ENCODE measurements around the gene CXCR3. TPM values are rescaled to one million over a fixed set of nuclear protein-coding genes. Genes with fewer than 3 reads are reported as not detected.
A peak's percentile ranks its signal among the peaks of the same experiment; 100 is the strongest.
"Not testable (repeated sequence)": the region's sequence is repeated elsewhere in the genome, so short reads cannot be mapped to it uniquely, and the experiment has no call there.

Gene CXCR3
- polyA plus RNA-seq: under 1 TPM; 0.64 to 0.69 TPM

- H3K4me1 ChIP-seq (ENCODE audit: control insufficient read depth in 2 of 2, insufficient read depth in 2 of 2, low read length in 1 of 2): peaks cover 0 to 2% of the 10 kb centered on the region in 2 donors
- no peaks in the 10 kb centered on the region for H3K27me3 ChIP-seq (ENCODE audit: control insufficient read depth in 1 of 2, insufficient read depth in 2 of 2, low read length in 2 of 2)
- peaks cover 0 to 2% of the 10 kb centered on the region in 2 donors for H3K9me3 ChIP-seq (ENCODE audit: control insufficient read depth in 2 of 2, insufficient read depth in 1 of 2, low read depth in 1 of 2, low read length in 1 of 2)
- H3K27ac ChIP-seq (ENCODE audit: low read depth in 2 of 2, low read length in 1 of 2): peak within 1 kb of the TSS in 1 of 2 donors; percentile 3
- WGBS, 2 donors: 44 to 50% methylated on average over 4 of the region's 4 CpGs
- H3K36me3 ChIP-seq (ENCODE audit: control insufficient read depth in 2 of 2, insufficient read depth in 2 of 2, low read length in 1 of 2): no peaks in the 10 kb centered on the region
- peak within 1 kb of the TSS in 1 of 2 donors; percentile 23 for H3K4me3 ChIP-seq (ENCODE audit: low read depth in 1 of 2, low read length in 2 of 2)
Measured at GRCh38 chrX:71618303-71618721, at the start of gene CXCR3. CXCR3 (minus strand) TSS chrX:71618511; CDS start chrX:71618449, 62 bp downstream.

- Histone ChIP-seq H3K36me3 (ENCODE audit: control insufficient read depth in 2 of 2, insufficient read depth in 2 of 2, low read length in 1 of 2) (no peaks in the 10 kb centered on the region), H3K27me3 (ENCODE audit: control insufficient read depth in 1 of 2, insufficient read depth in 2 of 2, low read length in 2 of 2) (no peaks in the 10 kb centered on the region), H3K4me3 (ENCODE audit: low read depth in 1 of 2, low read length in 2 of 2) (no peak within 1 kb of the TSS), H3K9me3 (ENCODE audit: control insufficient read depth in 2 of 2, insufficient read depth in 1 of 2, low read depth in 1 of 2, low read length in 1 of 2) (no peaks in the 10 kb centered on the region), H3K27ac (ENCODE audit: low read depth in 2 of 2, low read length in 1 of 2) (no peak within 1 kb of the TSS), H3K4me1 (ENCODE audit: control insufficient read depth in 2 of 2, insufficient read depth in 2 of 2, low read length in 1 of 2) (peaks cover 0 to 2% of the 10 kb centered on the region in 2 donors)
- 93 to 95% methylated on average over 46 to 50 of the region's 50 CpGs for WGBS, 2 donors
Measured at GRCh38 chrX:71667328-71668247, 49.3 kb upstream of the CXCR3 start, which contains the start of gene LOC101059915. LOC101059915 (plus strand) TSS chrX:71667546.

GRCh38 chrX:71666240-71667223 is 48.2 kb upstream of the CXCR3 start:
- no peaks in the 10 kb centered on the region for H3K36me3 ChIP-seq (ENCODE audit: control insufficient read depth in 2 of 2, insufficient read depth in 2 of 2, low read length in 1 of 2)
- H3K27ac ChIP-seq (ENCODE audit: low read depth in 2 of 2, low read length in 1 of 2): no peak overlapping the region
- H3K27me3 ChIP-seq (ENCODE audit: control insufficient read depth in 1 of 2, insufficient read depth in 2 of 2, low read length in 2 of 2): no peaks in the 10 kb centered on the region
- no peak overlapping the region for H3K4me3 ChIP-seq (ENCODE audit: low read depth in 1 of 2, low read length in 2 of 2)
- peaks cover 0 to 2% of the 10 kb centered on the region in 2 donors for H3K4me1 ChIP-seq (ENCODE audit: control insufficient read depth in 2 of 2, insufficient read depth in 2 of 2, low read length in 1 of 2)
- 93 to 94% methylated on average over 47 to 48 of the region's 48 CpGs for whole genome bisulfite sequencing, 2 donors
- H3K9me3 ChIP-seq (ENCODE audit: control insufficient read depth in 2 of 2, insufficient read depth in 1 of 2, low read depth in 1 of 2, low read length in 1 of 2): no peaks in the 10 kb centered on the region

- Histone ChIP-seq H3K27ac (ENCODE audit: low read depth in 2 of 2, low read length in 1 of 2) (no peak overlapping the region), H3K4me1 (ENCODE audit: control insufficient read depth in 2 of 2, insufficient read depth in 2 of 2, low read length in 1 of 2) (peaks cover 0 to 2% of the 10 kb centered on the region in 2 donors), H3K36me3 (ENCODE audit: control insufficient read depth in 2 of 2, insufficient read depth in 2 of 2, low read length in 1 of 2) (no peaks in the 10 kb centered on the region), H3K27me3 (ENCODE audit: control insufficient read depth in 1 of 2, insufficient read depth in 2 of 2, low read length in 2 of 2) (no peaks in the 10 kb centered on the region), H3K4me3 (ENCODE audit: low read depth in 1 of 2, low read length in 2 of 2) (no peak overlapping the region), H3K9me3 (ENCODE audit: control insufficient read depth in 2 of 2, insufficient read depth in 1 of 2, low read depth in 1 of 2, low read length in 1 of 2) (no peaks in the 10 kb centered on the region)
- WGBS, 2 donors: 75 to 79% methylated on average over 10 of the region's 10 CpGs
Measured at GRCh38 chrX:71665747-71666146, 47.4 kb upstream of the CXCR3 start.

GRCh38 chrX:71664889-71665491 is 46.7 kb upstream of the CXCR3 start:
- 85 to 86% methylated on average over 16 of the region's 16 CpGs for whole genome bisulfite sequencing, 2 donors
- no peak overlapping the region for H3K4me3 ChIP-seq (ENCODE audit: low read depth in 1 of 2, low read length in 2 of 2)
- no peaks in the 10 kb centered on the region for H3K9me3 ChIP-seq (ENCODE audit: control insufficient read depth in 2 of 2, insufficient read depth in 1 of 2, low read depth in 1 of 2, low read length in 1 of 2)
- H3K27ac ChIP-seq (ENCODE audit: low read depth in 2 of 2, low read length in 1 of 2): no peak overlapping the region
- peaks cover 0 to 2% of the 10 kb centered on the region in 2 donors for H3K4me1 ChIP-seq (ENCODE audit: control insufficient read depth in 2 of 2, insufficient read depth in 2 of 2, low read length in 1 of 2)
- H3K36me3 ChIP-seq (ENCODE audit: control insufficient read depth in 2 of 2, insufficient read depth in 2 of 2, low read length in 1 of 2): no peaks in the 10 kb centered on the region
- H3K27me3 ChIP-seq (ENCODE audit: control insufficient read depth in 1 of 2, insufficient read depth in 2 of 2, low read length in 2 of 2): no peaks in the 10 kb centered on the region

GRCh38 chrX:71664202-71664601 is 45.9 kb upstream of the CXCR3 start:
- H3K4me1 ChIP-seq (ENCODE audit: control insufficient read depth in 2 of 2, insufficient read depth in 2 of 2, low read length in 1 of 2); H3K27me3 ChIP-seq (ENCODE audit: control insufficient read depth in 1 of 2, insufficient read depth in 2 of 2, low read length in 2 of 2); H3K4me3 ChIP-seq (ENCODE audit: low read depth in 1 of 2, low read length in 2 of 2); H3K27ac ChIP-seq (ENCODE audit: low read depth in 2 of 2, low read length in 1 of 2); H3K9me3 ChIP-seq (ENCODE audit: control insufficient read depth in 2 of 2, insufficient read depth in 1 of 2, low read depth in 1 of 2, low read length in 1 of 2); H3K36me3 ChIP-seq (ENCODE audit: control insufficient read depth in 2 of 2, insufficient read depth in 2 of 2, low read length in 1 of 2): not testable (repeated sequence)
- WGBS, 2 donors: 59 to 65% methylated on average over 8 of the region's 8 CpGs

- not testable (repeated sequence) for H3K36me3 ChIP-seq (ENCODE audit: control insufficient read depth in 2 of 2, insufficient read depth in 2 of 2, low read length in 1 of 2); H3K27me3 ChIP-seq (ENCODE audit: control insufficient read depth in 1 of 2, insufficient read depth in 2 of 2, low read length in 2 of 2); H3K4me1 ChIP-seq (ENCODE audit: control insufficient read depth in 2 of 2, insufficient read depth in 2 of 2, low read length in 1 of 2); H3K27ac ChIP-seq (ENCODE audit: low read depth in 2 of 2, low read length in 1 of 2); H3K9me3 ChIP-seq (ENCODE audit: control insufficient read depth in 2 of 2, insufficient read depth in 1 of 2, low read depth in 1 of 2, low read length in 1 of 2); H3K4me3 ChIP-seq (ENCODE audit: low read depth in 1 of 2, low read length in 2 of 2)
- 39 to 67% methylated on average over 7 to 8 of the region's 8 CpGs for WGBS, 2 donors
Measured at GRCh38 chrX:71663238-71663637, 44.9 kb upstream of the CXCR3 start.

- H3K4me3 ChIP-seq (ENCODE audit: low read depth in 1 of 2, low read length in 2 of 2); H3K27me3 ChIP-seq (ENCODE audit: control insufficient read depth in 1 of 2, insufficient read depth in 2 of 2, low read length in 2 of 2); H3K27ac ChIP-seq (ENCODE audit: low read depth in 2 of 2, low read length in 1 of 2); H3K36me3 ChIP-seq (ENCODE audit: control insufficient read depth in 2 of 2, insufficient read depth in 2 of 2, low read length in 1 of 2); H3K4me1 ChIP-seq (ENCODE audit: control insufficient read depth in 2 of 2, insufficient read depth in 2 of 2, low read length in 1 of 2); H3K9me3 ChIP-seq (ENCODE audit: control insufficient read depth in 2 of 2, insufficient read depth in 1 of 2, low read depth in 1 of 2, low read length in 1 of 2): not testable (repeated sequence)
- 62 to 76% methylated on average over 11 of the region's 11 CpGs for WGBS, 2 donors
Measured at GRCh38 chrX:71662654-71663053, 44.3 kb upstream of the CXCR3 start.

- Histone ChIP-seq H3K9me3 (ENCODE audit: control insufficient read depth in 2 of 2, insufficient read depth in 1 of 2, low read depth in 1 of 2, low read length in 1 of 2) (no peaks in the 10 kb centered on the region), H3K27me3 (ENCODE audit: control insufficient read depth in 1 of 2, insufficient read depth in 2 of 2, low read length in 2 of 2) (no peaks in the 10 kb centered on the region), H3K4me1 (ENCODE audit: control insufficient read depth in 2 of 2, insufficient read depth in 2 of 2, low read length in 1 of 2) (peaks cover 0 to 2% of the 10 kb centered on the region in 2 donors), H3K27ac (ENCODE audit: low read depth in 2 of 2, low read length in 1 of 2) (no peak overlapping the region), H3K36me3 (ENCODE audit: control insufficient read depth in 2 of 2, insufficient read depth in 2 of 2, low read length in 1 of 2) (no peaks in the 10 kb centered on the region), H3K4me3 (ENCODE audit: low read depth in 1 of 2, low read length in 2 of 2) (no peak overlapping the region)
- 84 to 86% methylated on average over 12 of the region's 12 CpGs for WGBS, 2 donors
Measured at GRCh38 chrX:71661919-71662318, 43.6 kb upstream of the CXCR3 start.

Data from esophagus (tissue), 2 donors.